GM12864 (cell line): Measurements from ENCODE around the gene RMRP.

Source experiments
- DNase-seq: peaks from one replicate; pipeline ENCODE4 v3.0.0-alpha.2; 2011; ENCODE audit warnings: low read depth
- H3K4me3 ChIP-seq: 2 replicates; pipeline ENCODE4 v1.5.1; 2011; ENCODE audit warnings: mild to moderate bottlenecking, low read depth, low read length, control low read depth
- CTCF ChIP-seq: IDR thresholded peaks from 2 replicates; pipeline ENCODE4 v1.5.1; 2011; ENCODE audit warnings: low read depth, mild to moderate bottlenecking, moderate library complexity, low read length, control low read depth, inconsistent platforms; ENCODE audit errors: missing control alignments

The RMRP gene

GRCh38 chr9:35627575-35627974, 30.2 kb downstream of the RMRP start:
- no peak for TF ChIP-seq CTCF
- H3K4me3 ChIP-seq = no peak overlapping the region
- DNase-seq = no peak

- DNase-seq = peak; percentile 50
- TF ChIP-seq CTCF = no peak
- no peak overlapping the region for H3K4me3 ChIP-seq
Observed at GRCh38 chr9:35619800-35620158, 38.0 kb downstream of the RMRP start.

GRCh38 chr9:35618854-35619799, 38.7 kb downstream of the RMRP start:
- peak; percentile 52 for DNase-seq

GRCh38 chr9:35618325-35618727, 39.5 kb downstream of the RMRP start, which contains the start of gene CD72:
CD72 (minus strand) TSS chr9:35618413; CDS start chr9:35618303, 110 bp downstream.
- peak within 1 kb of the TSS; percentile 51 for H3K4me3 ChIP-seq
- TF ChIP-seq CTCF = no peak
- DNase-seq = no peak

More at GRCh38 chr9:35618854-35619799, 38.7 kb downstream of the RMRP start:
- H3K4me3 ChIP-seq = peak overlapping the region; percentile 2; the same call in 1 of the 2 replicates
- no peak for TF ChIP-seq CTCF

- DNase-seq = no peak
- H3K4me3 ChIP-seq = peak overlapping the region; percentile 51
- no peak for TF ChIP-seq CTCF
Observed at GRCh38 chr9:35617548-35617947, 40.3 kb downstream of the RMRP start.

GRCh38 chr9:35616681-35617459, 40.9 kb downstream of the RMRP start:
- TF ChIP-seq CTCF = peak; percentile 42
- DNase-seq = no peak
- H3K4me3 ChIP-seq = peak overlapping the region; percentile 51
